Type B pancreatic cell (in vitro differentiated cells): Measurements from ENCODE around the gene KCTD16. TPM values are rescaled to one million over a fixed set of nuclear protein-coding genes. Genes with fewer than 3 reads are reported as not detected.

Experiments
- DNase-seq: peaks from one replicate; pipeline ENCODE4 v3.0.0; 2021; ENCODE audit warnings: mixed read lengths; ENCODE audit not compliant: unreplicated experiment; ENCODE audit errors: extremely low spot score
- H3K27ac Mint-ChIP-seq: 2 replicates; pipeline ENCODE4 v1.8.0; 2021; ENCODE audit warnings: mild to moderate bottlenecking, mixed read lengths
- H3K27me3 Mint-ChIP-seq: 2 replicates; pipeline ENCODE4 v1.8.0; 2021; ENCODE audit warnings: mixed read lengths
- H3K36me3 Mint-ChIP-seq: 2 replicates; pipeline ENCODE4 v1.8.0; 2021; ENCODE audit warnings: mixed read lengths
- H3K4me1 Mint-ChIP-seq: one replicate; pipeline ENCODE4 v1.8.0; 2021; ENCODE audit warnings: mixed read lengths; ENCODE audit not compliant: unreplicated experiment
- H3K4me3 Mint-ChIP-seq: 2 replicates; pipeline ENCODE4 v1.8.0; 2021; ENCODE audit warnings: mild to moderate bottlenecking, mixed read lengths
- H3K9me3 Mint-ChIP-seq: 2 replicates; pipeline ENCODE4 v1.8.0; 2021; ENCODE audit warnings: mixed read lengths
- total RNA-seq: library from RNA; stranded (reverse); gene quantifications from 2 replicates; pipeline ENCODE4 v1.2.1, GENCODE V29; 2021; ENCODE audit warnings: low replicate concordance
- TF ChIP-seq, protein P1 (sequence below): fragments of 200-600 bp; sonication (generic); conservative IDR thresholded peaks from 2 replicates; pipeline ENCODE4 v1.5.0; 2021; ENCODE audit warnings: antibody characterized with exemption, mild to moderate bottlenecking

Gene KCTD16
- total RNA-seq, 1 donor from 2014 or later, result 3.0 TPM

DNA sequence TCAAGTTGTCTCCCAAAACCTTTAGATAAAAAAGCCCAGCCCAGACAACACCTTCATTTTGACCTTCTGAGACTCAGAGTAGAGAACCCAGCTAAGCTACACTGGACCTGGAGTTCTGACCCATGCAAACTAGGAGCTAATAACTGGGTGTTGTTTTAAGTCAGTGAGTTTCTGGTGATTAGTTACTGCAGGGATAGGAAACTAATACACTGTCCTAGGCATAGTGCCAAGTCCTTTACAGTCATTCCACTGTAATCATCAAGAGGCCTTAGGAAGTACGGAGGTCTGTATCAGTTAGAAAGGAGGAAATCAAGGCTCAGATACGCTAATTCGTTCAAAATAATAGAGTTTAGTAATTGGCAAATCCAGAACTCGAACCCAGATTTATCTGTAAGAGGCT, 197.9 kb downstream of the KCTD16 start:
- peaks cover 2% of the 10 kb centered on the region for H3K27me3 Mint-ChIP-seq
- TF ChIP-seq, protein P1, sequence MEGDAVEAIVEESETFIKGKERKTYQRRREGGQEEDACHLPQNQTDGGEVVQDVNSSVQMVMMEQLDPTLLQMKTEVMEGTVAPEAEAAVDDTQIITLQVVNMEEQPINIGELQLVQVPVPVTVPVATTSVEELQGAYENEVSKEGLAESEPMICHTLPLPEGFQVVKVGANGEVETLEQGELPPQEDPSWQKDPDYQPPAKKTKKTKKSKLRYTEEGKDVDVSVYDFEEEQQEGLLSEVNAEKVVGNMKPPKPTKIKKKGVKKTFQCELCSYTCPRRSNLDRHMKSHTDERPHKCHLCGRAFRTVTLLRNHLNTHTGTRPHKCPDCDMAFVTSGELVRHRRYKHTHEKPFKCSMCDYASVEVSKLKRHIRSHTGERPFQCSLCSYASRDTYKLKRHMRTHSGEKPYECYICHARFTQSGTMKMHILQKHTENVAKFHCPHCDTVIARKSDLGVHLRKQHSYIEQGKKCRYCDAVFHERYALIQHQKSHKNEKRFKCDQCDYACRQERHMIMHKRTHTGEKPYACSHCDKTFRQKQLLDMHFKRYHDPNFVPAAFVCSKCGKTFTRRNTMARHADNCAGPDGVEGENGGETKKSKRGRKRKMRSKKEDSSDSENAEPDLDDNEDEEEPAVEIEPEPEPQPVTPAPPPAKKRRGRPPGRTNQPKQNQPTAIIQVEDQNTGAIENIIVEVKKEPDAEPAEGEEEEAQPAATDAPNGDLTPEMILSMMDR, result no peak
- peaks cover 3% of the 10 kb centered on the region for H3K4me1 Mint-ChIP-seq
- no peak overlapping the region for H3K27ac Mint-ChIP-seq
- H3K9me3 Mint-ChIP-seq, result no peaks in the 10 kb centered on the region
- H3K36me3 Mint-ChIP-seq, result no peaks in the 10 kb centered on the region
- H3K4me3 Mint-ChIP-seq, result no peak overlapping the region
- no peak for DNase-seq

DNA sequence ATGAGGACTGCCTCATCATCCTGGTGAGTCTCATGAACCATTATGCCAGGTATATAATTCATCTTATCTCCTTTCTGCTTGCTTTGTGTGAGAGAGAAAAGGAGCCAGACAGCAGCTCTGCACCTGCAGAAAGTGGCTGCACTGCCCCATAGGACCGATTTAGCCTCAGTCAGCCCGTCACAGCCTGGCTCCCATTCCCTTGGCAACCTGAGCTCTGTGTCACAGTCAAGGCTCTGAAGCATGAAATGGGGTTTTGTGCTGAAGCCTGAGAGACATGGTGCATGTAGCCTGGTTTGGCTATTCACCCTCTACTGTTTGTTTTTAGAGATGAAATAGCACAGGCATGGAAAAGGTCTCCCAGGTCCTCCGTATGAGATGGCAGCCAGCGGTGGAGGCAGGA, 198.3 kb downstream of the KCTD16 start:
- H3K9me3 Mint-ChIP-seq, result no peaks in the 10 kb centered on the region
- no peaks in the 10 kb centered on the region for H3K36me3 Mint-ChIP-seq
- TF ChIP-seq, protein P1, result no peak
- no peak overlapping the region for H3K27ac Mint-ChIP-seq
- DNase-seq, result no peak
- peaks cover 3% of the 10 kb centered on the region for H3K4me1 Mint-ChIP-seq
- no peak overlapping the region for H3K4me3 Mint-ChIP-seq
- H3K27me3 Mint-ChIP-seq, result peaks cover 2% of the 10 kb centered on the region

DNA sequence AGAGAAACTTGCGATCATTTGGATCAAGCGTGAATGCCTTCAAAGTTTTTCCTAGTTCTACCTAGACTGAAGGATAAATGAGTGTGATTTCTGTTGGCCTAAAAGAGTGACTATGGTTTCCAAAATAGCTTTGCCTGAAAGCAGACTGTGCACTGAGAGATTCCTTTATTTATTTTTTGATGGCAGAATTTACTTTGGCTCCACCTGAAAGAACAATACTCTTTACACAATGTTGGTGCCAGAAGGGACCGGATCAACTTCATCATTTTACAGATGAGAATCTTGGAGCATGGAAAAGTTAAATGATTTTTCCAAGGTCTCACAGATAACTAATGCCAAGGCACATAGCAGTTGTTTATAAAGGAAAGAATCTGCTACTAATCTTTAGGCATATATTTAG, 199.6 kb downstream of the KCTD16 start:
- Mint-ChIP-seq H3K9me3 (no peaks in the 10 kb centered on the region), H3K36me3 (no peaks in the 10 kb centered on the region), H3K27ac (no peak overlapping the region), H3K27me3 (peaks cover 2% of the 10 kb centered on the region), H3K4me3 (no peak overlapping the region), H3K4me1 (peaks cover 3% of the 10 kb centered on the region)
- DNase-seq, result no peak
- TF ChIP-seq, protein P1, result no peak

DNA sequence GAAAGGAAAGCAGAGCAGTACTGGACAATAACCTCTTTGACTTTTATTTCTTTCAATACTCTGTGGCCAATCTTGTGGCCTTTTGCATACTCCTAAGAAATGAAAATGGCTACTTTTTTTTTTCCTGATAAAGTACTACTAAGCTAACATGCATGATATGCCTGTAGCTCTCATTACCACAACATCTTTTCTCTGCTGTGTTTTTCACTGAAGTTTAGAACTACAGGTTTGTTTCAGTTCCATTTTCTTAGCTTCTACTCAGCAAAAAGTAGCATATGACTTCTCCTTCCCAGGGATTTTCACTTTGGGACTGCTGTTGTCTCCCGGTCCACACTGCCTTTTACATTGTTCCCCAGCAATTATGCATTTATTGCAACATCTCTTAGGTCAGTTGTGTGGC, 204.0 kb downstream of the KCTD16 start:
- Mint-ChIP-seq H3K9me3 (no peaks in the 10 kb centered on the region), H3K36me3 (no peaks in the 10 kb centered on the region), H3K27me3 (peaks cover 7% of the 10 kb centered on the region), H3K27ac (no peak overlapping the region), H3K4me3 (no peak overlapping the region), H3K4me1 (no peaks in the 10 kb centered on the region)
- TF ChIP-seq, protein P1, result no peak
- no peak for DNase-seq

DNA sequence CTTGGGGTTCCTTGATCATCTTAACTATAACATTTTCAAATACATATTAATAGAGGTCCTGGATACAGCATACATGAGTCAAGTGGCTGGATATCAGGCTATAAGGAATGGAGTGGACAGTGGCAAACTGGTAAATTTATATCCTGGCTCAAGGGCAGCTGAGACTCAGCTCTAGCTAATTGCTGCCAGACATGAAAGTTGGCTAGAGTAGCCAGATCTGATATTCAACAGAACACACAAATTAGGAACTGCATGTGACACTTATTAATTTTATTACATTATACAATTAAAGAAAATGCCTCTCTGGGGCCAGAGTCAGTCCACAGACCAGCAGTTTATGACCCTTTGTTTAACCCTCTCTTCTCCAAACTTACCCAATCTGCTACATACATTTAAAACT, 206.5 kb downstream of the KCTD16 start:
- Mint-ChIP-seq H3K36me3 (peaks cover 3% of the 10 kb centered on the region), H3K4me1 (no peaks in the 10 kb centered on the region), H3K27me3 (peaks cover 10% of the 10 kb centered on the region), H3K9me3 (peaks cover 6% of the 10 kb centered on the region), H3K27ac (no peak overlapping the region), H3K4me3 (no peak overlapping the region)
- DNase-seq, result no peak
- TF ChIP-seq, protein P1, result no peak

DNA sequence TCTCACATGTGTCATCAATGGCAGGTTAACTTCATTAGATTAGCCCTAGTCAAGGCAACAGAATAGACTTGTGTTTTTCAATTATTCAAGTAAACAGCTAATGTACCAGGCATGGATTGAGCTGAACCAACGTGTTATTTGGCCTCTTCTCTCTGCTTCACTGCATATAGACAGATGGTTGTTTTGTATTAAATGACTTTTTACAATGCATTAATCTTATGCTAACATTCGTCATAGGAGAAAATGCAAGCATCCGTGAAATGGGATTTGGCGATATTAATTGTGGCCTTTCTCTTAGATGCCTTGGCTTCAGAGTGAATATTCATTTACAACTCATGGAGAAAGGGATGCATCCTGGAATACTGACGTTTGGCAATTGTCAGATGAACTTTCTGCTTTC, 208.0 kb downstream of the KCTD16 start:
- Mint-ChIP-seq H3K4me1 (no peaks in the 10 kb centered on the region), H3K27ac (no peak overlapping the region), H3K9me3 (peaks cover 6% of the 10 kb centered on the region), H3K27me3 (peaks cover 10% of the 10 kb centered on the region), H3K4me3 (no peak overlapping the region), H3K36me3 (peaks cover 3% of the 10 kb centered on the region)
- TF ChIP-seq, protein P1, result no peak
- DNase-seq, result no peak
